HG03135 (cell line): Measurements from ENCODE around the gene GPR153.
"Not testable (repeated sequence)": the region's sequence is repeated elsewhere in the genome, so short reads cannot be mapped to it uniquely, and the experiment has no call there.

ENCODE experiments used
- ATAC-seq: cut with Tn5 transposase; IDR thresholded peaks from one replicate; pipeline ENCODE4 v1.9.1; 2021; ENCODE audit warnings: mild to moderate bottlenecking, moderate library complexity; ENCODE audit not compliant: unreplicated experiment

The GPR153 gene

DNA sequence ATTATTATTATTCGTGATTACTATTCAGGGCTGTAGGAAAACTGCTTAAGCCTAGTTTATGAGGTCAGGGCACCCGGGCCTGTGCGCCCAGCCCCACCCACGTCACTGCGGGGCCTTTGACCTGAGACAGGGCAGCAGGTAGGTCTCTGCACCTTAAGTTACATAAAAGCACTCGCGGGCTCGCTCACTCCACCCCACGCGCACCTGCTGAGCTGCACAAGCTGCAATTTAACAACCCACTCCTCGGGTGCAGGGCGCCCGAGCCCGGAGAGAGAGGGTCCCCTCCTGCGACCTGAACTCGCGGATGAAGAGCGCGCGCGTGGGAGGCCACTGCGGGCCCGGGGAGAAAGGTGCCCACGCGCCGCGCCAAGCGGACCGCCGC is 25.6 kb downstream of the GPR153 start:
- no peak for ATAC-seq

DNA sequence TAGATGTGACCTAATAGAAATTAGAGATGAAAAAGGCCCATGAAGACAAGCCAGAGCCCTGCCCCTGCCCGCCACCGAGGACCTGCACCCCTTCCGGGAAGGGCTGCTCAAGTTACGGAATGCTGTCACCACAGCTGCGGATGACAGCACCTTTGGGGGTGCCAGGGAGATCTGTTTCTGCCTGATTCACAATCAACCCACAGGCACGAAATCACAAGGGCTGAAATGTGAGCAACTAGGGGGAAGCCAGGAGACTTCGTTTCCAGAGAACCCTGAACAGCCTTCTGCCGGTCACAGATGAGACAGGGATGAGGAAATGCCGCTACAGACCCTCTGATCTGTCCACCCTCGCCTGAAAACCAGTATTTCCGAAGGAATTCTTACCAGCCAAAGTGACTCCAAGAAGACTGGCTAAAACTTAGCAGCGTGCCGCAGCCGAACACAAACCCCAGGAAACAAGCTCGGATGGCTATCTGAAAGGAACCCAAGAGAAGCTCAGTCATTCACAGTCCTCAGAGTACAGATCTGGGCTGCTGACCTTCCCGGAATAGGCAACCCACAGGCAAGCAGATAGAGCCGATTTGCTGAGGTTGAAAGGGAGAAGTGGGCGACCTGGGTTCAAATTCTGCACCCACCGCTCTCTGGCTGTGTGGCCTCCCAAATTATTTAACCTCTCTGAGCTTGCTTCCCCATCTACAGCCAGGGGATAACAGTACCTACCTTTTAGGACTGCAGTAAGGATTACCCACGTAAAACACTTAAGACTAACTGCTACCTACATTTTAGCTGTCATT is 26.2 kb downstream of the GPR153 start:
- ATAC-seq: no peak

DNA sequence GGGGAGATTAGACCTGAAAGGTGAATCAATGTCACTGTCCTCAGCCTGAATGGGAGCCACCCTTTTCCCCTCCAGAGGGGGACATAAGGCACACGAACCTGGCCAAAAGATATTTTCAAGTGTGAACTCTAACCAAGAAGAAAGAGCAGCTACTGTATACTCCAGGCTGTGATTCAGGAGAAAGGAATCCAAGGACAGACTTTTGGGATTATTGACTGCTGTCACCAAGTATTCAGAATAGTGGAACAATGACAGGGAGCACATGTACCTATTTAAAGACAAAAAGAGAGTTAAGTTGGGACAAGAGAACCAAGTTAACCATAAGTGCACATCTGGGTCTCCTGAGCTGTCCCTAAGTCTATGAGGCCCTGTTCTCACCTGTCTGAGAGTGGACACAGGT is 27.5 kb downstream of the GPR153 start:
- no peak for ATAC-seq

GRCh38 chr1:6225651-6226050 is 35.2 kb downstream of the GPR153 start:
- no peak for ATAC-seq

DNA sequence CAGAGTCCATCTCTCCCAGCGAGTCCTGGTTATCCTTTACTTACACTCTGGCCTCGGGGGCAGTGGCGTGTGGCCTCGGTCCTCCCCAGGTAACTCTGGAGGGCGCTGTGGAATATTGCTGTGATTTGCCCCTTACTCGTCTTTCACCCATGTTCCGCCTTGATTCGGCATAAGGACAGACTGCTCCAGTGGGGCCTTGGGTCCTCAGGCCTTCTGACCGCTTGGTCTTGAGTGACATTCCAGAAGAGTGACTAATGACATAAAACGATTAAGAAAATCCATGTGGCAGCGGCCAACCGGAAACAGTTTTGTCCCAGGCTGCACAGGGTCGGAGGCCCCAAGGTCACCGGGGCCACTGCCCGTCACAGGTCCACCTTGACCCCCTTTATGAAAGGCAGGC is 36.2 kb downstream of the GPR153 start:
- ATAC-seq: no peak

- ATAC-seq: no peak
Observed at GRCh38 chr1:6223617-6224016, 37.3 kb downstream of the GPR153 start.

- no peak for ATAC-seq
Observed at GRCh38 chr1:6222636-6223035, 38.3 kb downstream of the GPR153 start.

DNA sequence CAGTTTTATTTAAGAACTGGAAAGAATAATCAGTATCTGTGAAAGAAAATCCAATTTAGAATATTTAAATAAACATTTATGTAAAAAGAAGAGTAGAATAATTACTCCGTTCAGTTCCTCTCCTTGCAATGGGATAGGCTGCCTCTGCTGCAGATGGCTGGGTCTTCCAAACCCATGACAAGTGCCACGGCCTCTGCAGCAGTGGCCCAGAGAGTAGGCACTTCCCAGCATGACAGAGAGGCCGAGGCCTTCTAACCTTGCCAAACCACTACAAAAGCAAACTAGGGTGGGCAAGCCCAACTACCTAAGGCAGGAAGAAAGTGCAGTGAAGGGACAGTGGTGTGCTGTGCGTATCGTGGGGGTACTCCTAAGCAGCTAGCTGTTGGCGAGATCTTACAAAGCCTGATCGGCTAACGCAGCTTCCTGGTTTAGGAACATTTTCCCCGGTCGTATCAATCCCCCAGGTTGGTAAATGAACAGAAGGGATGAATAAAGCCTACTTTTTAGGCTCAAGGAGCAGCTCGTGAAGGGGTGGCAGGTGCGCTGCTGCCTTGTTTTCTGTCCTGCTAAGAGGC is 39.6 kb downstream of the GPR153 start:
- ATAC-seq: no peak

- ATAC-seq: no peak
Observed at GRCh38 chr1:6220236-6220635, 40.7 kb downstream of the GPR153 start.

- not testable (repeated sequence) for ATAC-seq
Observed at GRCh38 chr1:6219641-6220040, 41.3 kb downstream of the GPR153 start.

DNA sequence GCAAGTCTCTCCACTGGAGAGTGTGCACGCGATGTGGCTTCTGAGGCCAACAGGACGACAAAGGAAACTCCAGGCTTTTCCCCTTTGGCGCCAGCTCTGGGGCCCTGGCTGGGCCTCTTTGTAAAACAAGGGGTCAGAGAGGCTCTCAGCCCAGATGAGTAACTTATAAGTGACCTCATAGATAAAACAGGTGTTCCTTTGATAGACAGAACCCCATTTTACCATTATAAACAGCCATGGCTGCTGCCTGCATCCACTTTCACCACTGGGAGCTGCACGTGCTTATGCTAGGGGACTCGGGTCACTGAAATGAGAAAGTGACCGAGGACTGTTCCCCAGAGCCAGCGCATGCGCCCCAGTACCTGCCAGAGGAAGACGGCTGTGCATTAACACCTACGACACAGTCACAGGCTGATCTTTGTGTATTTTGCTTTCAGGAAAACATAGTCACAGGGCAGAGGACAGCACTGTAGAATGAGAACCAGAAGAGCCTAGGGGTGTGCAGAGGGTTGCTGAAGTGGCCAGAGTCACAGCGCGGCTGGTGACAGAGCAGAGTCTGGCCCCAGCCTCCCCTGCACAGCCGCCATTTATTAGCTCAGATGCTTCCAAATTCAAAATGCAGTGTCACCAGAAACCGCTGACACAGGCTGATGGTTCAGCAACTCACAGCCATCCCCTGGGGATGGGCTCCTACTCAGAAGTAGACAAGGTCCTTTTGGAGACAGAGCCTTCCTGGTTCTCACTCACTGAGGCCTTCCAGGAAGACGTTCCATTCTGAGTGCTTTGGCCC is 42.3 kb downstream of the GPR153 start:
- ATAC-seq: no peak

GRCh38 chr1:6212193-6212959 is 48.5 kb downstream of the GPR153 start:
- no peak for ATAC-seq

DNA sequence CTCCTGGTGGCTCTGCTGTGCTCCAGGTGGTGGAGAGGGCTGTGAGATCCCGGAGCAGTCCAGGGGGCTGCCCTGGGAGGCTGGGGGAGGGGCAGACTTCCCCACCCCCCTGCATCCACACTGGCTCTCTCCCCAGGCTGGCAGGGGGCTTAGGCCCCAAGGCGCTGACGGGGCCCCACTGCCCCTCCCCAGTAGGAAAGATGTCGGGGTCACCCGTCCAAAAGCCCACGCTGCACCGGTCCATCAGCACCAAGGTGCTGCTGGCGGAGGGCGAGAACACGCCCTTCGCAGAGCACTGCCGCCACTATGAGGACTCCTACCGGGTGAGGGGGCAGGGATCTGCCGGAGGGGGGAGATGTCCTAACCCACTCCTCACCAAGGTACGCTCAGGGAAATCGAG is 49.2 kb downstream of the GPR153 start:
- no peak for ATAC-seq

DNA sequence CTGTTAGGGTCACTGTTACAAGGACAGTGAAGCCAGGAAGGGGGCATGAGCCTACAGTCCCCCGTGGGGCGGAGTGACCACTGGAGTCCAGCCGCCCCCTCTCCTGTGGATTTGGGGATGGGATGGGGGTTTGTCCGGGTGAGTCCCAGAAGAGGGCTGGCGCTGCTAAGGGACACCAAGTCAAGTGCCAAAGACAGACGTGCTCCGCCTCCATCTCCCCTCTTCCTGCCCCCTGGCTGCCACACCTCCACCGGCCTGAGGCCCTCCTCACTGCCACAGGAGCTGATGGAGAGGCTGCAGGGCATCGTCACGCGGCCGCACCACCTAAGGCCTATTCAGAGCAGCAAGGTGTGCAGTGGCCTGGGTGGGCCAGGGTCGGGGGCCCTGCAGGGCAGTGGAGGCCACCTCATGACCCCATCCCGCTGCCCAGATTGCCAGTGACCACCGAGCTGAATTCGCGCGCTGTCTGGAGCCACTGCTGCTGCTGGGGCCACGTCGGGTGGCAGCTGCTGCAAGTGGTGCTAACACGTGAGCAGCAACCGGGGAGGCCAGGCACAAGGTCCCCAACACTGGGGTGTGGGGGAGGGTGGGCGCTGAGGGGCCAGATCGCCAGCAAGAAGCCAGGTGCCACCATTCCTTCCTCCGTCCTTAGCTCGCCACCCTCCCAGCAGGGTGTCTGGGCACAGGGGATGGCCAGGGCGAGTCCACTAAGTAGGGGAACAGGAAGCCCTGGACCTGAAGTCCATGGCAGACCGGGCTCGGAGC is 50.1 kb downstream of the GPR153 start:
- ATAC-seq: no peak

- ATAC-seq: no peak
Observed at GRCh38 chr1:6209661-6210580, 51.0 kb downstream of the GPR153 start.

- ATAC-seq: no peak
Observed at GRCh38 chr1:6208723-6209660, 51.9 kb downstream of the GPR153 start.

DNA sequence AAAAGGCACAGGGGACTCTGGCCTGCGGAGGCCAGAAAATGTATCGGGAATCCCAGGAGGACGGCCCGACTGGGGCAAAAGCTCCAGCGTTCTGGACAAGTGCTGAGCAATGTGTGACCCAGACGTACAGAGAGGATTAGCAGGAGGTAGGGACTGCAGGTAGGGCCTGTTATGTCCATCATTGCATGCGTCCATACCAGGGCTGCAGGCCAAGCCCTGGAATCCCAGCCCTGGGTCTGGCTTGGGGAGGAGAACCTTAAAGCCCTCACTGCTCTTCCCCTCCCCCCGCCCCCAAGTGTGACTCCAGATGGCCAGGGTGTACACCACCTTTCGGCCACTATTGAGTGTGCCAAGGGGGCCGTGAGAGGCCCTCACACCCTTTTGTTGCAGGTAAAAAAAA is 53.0 kb downstream of the GPR153 start:
- ATAC-seq: no peak
